Testis (tissue), 3 donors: Measurements from ENCODE around the gene PDE4B. TPM values are rescaled to one million over a fixed set of nuclear protein-coding genes. Genes with fewer than 3 reads are reported as not detected.

Experiments
- DNase-seq: peaks from one replicate; pipeline ENCODE4 v3.0.0-alpha.2; 2019
- H3K27ac ChIP-seq, 2 donors: fragments of 200-600 bp; sonication (generic); one replicate each; pipeline ENCODE4 v1.5.1; 2019
- H3K27me3 ChIP-seq: fragments of 200-600 bp; sonication (generic); one replicate; pipeline ENCODE4 v1.5.1; 2019
- H3K36me3 ChIP-seq: fragments of 200-600 bp; sonication (generic); one replicate; pipeline ENCODE4 v1.5.1; 2017; ENCODE audit warnings: low read depth; ENCODE audit errors: missing control alignments
- H3K4me1 ChIP-seq: fragments of 200-600 bp; sonication (generic); one replicate; pipeline ENCODE4 v1.5.1; 2019
- H3K4me3 ChIP-seq, 2 donors: fragments of 200-600 bp; sonication (generic); one replicate each; pipeline ENCODE4 v1.5.1; 2017 to 2019
- H3K9me3 ChIP-seq: fragments of 200-600 bp; sonication (generic); one replicate; pipeline ENCODE4 v1.5.1; 2017
- POLR2A ChIP-seq: fragments of 450-650 bp; IDR thresholded peaks from one replicate; pipeline ENCODE4 v1.6.1; 2017; ENCODE audit warnings: antibody characterized with exemption, mild to moderate bottlenecking, moderate library complexity
- WGBS, 2 donors: methylation state at CpG; one replicate each; pipeline ENCODE4 v1.1.5; 2018; 5-methylcytosine and 5-hydroxymethylcytosine counted together
- intact Hi-C: fragments of 100-400 bp; cut with DNase I; formaldehyde crosslinking; loops from one replicate; pipeline ENCODE4 v1.15.1; 2023; ENCODE audit warnings: low total_unique reads
- polyA plus RNA-seq: library from polyadenylated mRNA; stranded (reverse); fragments of 350-450 nt; fragmentation: Illumina TruSeq; extraction: RNeasy Lipid Tissue Mini Kit (QIAGEN cat#74804); gene quantifications from one replicate; pipeline ENCODE4 v1.2.3, GENCODE V29; 2014; ENCODE audit warnings: low read depth, low replicate concordance; ENCODE audit not compliant: insufficient read depth
- total RNA-seq, 2 donors: library from RNA; depleted of rRNA; stranded (reverse); fragments of >200 nt; gene quantifications; one replicate each; pipeline ENCODE4 v1.2.3, GENCODE V29; 2016
- TF ChIP-seq, protein P1 (sequence below), 3 experiments: fragments of 450-650 bp in 2 of 3; fragments of 200-600 bp in 1 of 3; sonication (generic) in 1 of 3; IDR thresholded peaks; one replicate each; pipeline ENCODE4 v1.5.1; 2016 to 2019; ENCODE audit warnings: antibody characterized with exemption in 3 of 3, mild to moderate bottlenecking in 2 of 3, moderate library complexity in 1 of 3

The PDE4B gene
- total and polyA plus RNA-seq, 3 donors from 2014 or later, result 11.5 to 16.1 (median 12.4) TPM

DNA sequence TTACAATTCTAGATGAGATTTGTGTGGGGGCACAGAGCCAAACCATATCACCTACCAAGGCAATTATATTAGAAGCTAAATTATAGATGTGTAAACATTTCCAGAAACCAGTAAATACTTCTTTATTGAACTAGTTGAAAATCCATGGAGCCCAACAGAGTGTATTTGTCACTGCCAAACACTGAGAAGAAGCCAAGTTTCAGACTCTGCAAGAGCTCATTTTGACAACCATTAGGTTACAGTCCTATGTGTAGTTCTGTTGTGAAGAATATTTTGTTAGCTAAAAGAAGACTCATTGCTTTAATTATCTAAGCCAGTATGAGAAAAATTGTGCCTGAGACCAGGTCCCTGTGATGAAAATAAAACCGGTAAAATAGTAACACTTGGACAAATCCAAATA is 382.4 kb downstream of the PDE4B start:
- Histone ChIP-seq H3K27me3 (no peaks in the 10 kb centered on the region), H3K36me3 (no peaks in the 10 kb centered on the region), H3K4me1 (no peaks in the 10 kb centered on the region), H3K9me3 (no peaks in the 10 kb centered on the region), H3K4me3 (no peak overlapping the region), H3K27ac (no peak overlapping the region)
- DNase-seq, result no peak
- TF ChIP-seq, protein P1, sequence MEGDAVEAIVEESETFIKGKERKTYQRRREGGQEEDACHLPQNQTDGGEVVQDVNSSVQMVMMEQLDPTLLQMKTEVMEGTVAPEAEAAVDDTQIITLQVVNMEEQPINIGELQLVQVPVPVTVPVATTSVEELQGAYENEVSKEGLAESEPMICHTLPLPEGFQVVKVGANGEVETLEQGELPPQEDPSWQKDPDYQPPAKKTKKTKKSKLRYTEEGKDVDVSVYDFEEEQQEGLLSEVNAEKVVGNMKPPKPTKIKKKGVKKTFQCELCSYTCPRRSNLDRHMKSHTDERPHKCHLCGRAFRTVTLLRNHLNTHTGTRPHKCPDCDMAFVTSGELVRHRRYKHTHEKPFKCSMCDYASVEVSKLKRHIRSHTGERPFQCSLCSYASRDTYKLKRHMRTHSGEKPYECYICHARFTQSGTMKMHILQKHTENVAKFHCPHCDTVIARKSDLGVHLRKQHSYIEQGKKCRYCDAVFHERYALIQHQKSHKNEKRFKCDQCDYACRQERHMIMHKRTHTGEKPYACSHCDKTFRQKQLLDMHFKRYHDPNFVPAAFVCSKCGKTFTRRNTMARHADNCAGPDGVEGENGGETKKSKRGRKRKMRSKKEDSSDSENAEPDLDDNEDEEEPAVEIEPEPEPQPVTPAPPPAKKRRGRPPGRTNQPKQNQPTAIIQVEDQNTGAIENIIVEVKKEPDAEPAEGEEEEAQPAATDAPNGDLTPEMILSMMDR (IDR thresholded peaks at IDR 0.05), result no peak
- TF ChIP-seq POLR2A, result no peak
- intact Hi-C loops, result no loop called here
- WGBS, 2 donors, result 56 to 69% methylated on average over 1 of the region's 1 CpG

DNA sequence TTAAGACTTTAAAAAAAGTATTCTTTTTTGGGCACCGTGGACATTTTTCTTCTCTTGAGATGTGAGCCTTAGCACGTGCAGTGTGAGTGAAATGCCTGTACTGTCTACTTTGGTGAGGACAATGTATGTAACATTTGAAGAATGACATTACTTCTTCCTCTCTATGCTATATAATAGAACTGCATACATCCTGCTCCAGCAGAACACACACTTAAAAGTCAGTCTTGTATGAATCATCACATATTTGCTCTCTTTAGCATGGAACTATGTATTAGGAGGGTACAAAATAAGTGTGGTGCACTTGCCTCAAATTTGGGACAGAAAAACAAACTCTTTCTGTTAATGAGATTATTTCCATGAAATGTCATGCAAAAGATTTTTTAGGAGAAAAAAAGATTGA is 382.9 kb downstream of the PDE4B start:
- H3K9me3 ChIP-seq, result no peaks in the 10 kb centered on the region
- TF ChIP-seq, protein P1 (IDR thresholded peaks at IDR 0.05), result no peak
- no peak for TF ChIP-seq POLR2A
- no peak overlapping the region for H3K27ac ChIP-seq
- no peaks in the 10 kb centered on the region for H3K36me3 ChIP-seq
- intact Hi-C loops, result no loop called here
- no peaks in the 10 kb centered on the region for H3K27me3 ChIP-seq
- H3K4me1 ChIP-seq, result no peaks in the 10 kb centered on the region
- WGBS, 2 donors, result 84 to 89% methylated on average over 2 of the region's 2 CpGs
- DNase-seq, result no peak
- no peak overlapping the region for H3K4me3 ChIP-seq

- Histone ChIP-seq H3K4me3 (no peak overlapping the region), H3K27ac (no peak overlapping the region), H3K27me3 (no peaks in the 10 kb centered on the region), H3K36me3 (no peaks in the 10 kb centered on the region), H3K9me3 (no peaks in the 10 kb centered on the region), H3K4me1 (no peaks in the 10 kb centered on the region)
- TF ChIP-seq, protein P1 (IDR thresholded peaks at IDR 0.05), result no peak
- no peak for TF ChIP-seq POLR2A
- no peak for DNase-seq
- 45 to 47% methylated on average over 5 of the region's 5 CpGs for WGBS, 2 donors
- intact Hi-C loops, result no loop called here
Measured at GRCh38 chr1:66176012-66176715, 383.5 kb downstream of the PDE4B start.

DNA sequence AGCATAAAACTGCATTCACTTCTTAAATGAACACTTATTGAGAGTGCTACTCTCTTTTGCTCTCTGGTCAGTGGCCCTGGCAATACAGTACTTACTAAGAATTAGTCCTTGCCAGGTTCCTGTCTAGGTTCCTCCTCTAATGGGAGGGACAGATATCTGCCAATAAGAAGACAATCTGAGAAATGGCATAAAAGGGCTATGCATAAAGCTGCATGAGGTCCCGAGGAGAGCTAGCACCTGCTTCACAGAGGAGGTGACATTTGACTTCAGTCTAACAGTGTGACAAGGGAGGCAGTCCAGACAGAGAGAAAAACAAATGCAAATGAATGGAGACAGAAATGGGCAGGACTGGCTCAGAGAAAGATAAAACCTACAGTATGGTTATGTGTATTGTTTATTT is 384.1 kb downstream of the PDE4B start:
- intact Hi-C loops, result no loop called here
- no peak overlapping the region for H3K27ac ChIP-seq
- no peak for DNase-seq
- no peaks in the 10 kb centered on the region for H3K4me1 ChIP-seq
- TF ChIP-seq POLR2A, result no peak
- TF ChIP-seq, protein P1 (IDR thresholded peaks at IDR 0.05), result no peak
- no peaks in the 10 kb centered on the region for H3K27me3 ChIP-seq
- 69 to 80% methylated on average over 1 of the region's 1 CpG for WGBS, 2 donors
- no peak overlapping the region for H3K4me3 ChIP-seq
- H3K36me3 ChIP-seq, result no peaks in the 10 kb centered on the region
- no peaks in the 10 kb centered on the region for H3K9me3 ChIP-seq

GRCh38 chr1:66177510-66177909 is 384.8 kb downstream of the PDE4B start:
- Histone ChIP-seq H3K27me3 (no peaks in the 10 kb centered on the region), H3K4me3 (no peak overlapping the region), H3K9me3 (no peaks in the 10 kb centered on the region), H3K36me3 (no peaks in the 10 kb centered on the region), H3K4me1 (no peaks in the 10 kb centered on the region), H3K27ac (no peak overlapping the region)
- DNase-seq, result no peak
- TF ChIP-seq, protein P1 (IDR thresholded peaks at IDR 0.05), result no peak
- TF ChIP-seq POLR2A, result no peak
- 67 to 77% methylated on average over 2 of the region's 2 CpGs for WGBS, 2 donors
- intact Hi-C loops, result no loop called here
